Activated CD8-positive, alpha-beta memory T cell treated with anti-CD3 and anti-CD28 coated beads for 48 hours (primary cell): ENCODE data around the gene NRSN2.
"Not testable (repeated sequence)": the region's sequence is repeated elsewhere in the genome, so short reads cannot be mapped to it uniquely, and the experiment has no call there.

Source experiments
- DNase-seq, 3 experiments: peaks; one replicate each; pipeline ENCODE4 v3.0.0-alpha.2; 2020; ENCODE audit warnings: low read depth in 2 of 3, low spot score in 2 of 3

NRSN2 gene

GRCh38 chr20:325045-325888 lies 21.6 kb upstream of the NRSN2 start, which contains the start of gene SOX12:
Gene SOX12, plus strand, starts transcription at chr20:325552. Its CDS starts 373 bp downstream, at chr20:325925.
- DNase-seq = peak; percentile 94 to 96 (median 95)

DNA sequence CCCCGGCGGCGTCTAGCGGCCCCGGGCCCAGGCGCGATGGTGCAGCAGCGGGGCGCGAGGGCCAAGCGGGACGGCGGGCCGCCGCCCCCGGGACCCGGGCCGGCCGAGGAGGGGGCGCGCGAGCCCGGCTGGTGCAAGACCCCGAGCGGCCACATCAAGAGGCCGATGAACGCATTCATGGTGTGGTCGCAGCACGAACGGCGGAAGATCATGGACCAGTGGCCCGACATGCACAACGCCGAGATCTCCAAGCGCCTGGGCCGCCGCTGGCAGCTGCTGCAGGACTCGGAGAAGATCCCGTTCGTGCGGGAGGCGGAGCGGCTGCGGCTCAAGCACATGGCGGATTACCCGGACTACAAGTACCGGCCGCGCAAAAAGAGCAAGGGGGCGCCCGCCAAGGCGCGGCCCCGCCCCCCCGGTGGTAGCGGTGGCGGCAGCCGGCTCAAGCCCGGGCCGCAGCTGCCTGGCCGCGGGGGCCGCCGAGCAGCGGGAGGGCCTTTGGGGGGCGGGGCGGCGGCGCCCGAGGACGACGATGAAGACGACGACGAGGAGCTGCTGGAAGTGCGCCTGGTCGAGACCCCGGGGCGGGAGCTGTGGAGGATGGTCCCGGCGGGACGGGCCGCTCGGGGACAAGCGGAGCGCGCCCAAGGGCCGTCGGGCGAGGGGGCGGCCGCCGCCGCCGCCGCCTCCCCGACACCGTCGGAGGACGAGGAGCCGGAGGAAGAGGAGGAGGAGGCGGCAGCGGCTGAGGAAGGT lies 20.8 kb upstream of the NRSN2 start:
- peak in 2 of 3 experiments; percentile 26 to 45 for DNase-seq

DNA sequence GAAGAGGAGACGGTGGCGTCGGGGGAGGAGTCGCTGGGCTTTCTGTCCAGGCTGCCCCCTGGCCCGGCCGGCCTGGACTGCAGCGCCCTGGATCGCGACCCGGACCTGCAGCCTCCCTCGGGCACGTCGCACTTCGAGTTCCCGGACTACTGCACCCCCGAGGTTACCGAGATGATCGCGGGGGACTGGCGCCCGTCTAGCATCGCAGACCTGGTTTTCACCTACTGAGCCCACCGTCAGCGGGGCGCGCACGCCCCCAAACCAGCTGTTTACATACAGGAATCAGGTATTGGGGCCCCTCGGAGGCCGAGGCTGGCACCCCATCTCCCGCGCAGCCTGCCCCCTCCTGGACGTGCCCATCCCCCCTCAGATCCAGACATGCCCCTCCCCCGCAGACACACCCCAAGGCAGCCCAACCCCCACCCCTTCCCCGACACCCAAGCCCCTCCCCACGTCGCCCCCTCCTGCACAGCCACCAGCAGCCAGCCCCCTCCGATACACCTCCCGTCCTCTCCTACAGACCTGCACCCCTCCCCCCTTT lies 20.2 kb upstream of the NRSN2 start:
- no peak for DNase-seq

DNA sequence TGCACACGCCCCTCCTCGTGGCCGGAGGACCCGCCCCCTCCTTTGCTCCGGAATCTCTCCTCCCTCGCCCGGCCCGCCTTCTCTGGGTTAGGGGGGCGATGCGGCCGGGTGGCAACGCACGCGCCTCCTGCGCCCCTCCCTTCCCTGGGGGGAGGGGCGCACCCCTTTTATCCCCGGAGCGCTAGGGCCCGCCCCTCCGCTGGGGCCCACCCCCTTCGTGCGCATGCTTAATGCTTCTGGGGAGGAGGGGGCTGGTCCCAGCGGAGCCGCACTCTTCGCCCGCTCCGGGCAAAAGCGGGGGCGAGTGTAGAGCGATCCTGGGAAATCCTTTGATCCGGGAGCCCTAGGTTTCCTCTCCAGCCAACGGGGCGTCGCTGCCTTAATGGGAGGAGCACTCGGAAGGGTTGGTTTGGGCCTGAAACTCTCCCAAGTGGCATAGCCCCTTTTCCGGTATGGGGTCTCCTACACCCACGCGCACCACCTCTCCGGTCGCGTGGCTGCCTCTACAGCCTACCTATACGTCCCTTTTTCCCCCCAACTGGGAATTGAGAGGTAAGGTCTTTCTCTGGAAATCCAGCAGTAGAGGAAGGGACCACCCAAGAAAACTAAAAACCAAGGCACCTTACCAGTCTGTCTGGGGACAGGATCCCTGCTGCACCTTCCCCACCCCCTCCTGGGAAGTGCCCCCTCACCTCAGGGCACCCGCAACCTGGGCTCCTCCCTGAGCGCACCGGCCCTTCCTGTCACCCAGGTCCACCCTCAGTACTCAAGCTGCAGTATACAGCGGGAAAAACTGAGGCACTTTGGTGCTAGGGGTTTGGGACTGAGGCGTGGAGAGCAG lies 19.5 kb upstream of the NRSN2 start:
- peak; percentile 60 to 71 (median 63) for DNase-seq

- no peak for DNase-seq
Observed at GRCh38 chr20:328027-328974, 18.6 kb upstream of the NRSN2 start.

DNA sequence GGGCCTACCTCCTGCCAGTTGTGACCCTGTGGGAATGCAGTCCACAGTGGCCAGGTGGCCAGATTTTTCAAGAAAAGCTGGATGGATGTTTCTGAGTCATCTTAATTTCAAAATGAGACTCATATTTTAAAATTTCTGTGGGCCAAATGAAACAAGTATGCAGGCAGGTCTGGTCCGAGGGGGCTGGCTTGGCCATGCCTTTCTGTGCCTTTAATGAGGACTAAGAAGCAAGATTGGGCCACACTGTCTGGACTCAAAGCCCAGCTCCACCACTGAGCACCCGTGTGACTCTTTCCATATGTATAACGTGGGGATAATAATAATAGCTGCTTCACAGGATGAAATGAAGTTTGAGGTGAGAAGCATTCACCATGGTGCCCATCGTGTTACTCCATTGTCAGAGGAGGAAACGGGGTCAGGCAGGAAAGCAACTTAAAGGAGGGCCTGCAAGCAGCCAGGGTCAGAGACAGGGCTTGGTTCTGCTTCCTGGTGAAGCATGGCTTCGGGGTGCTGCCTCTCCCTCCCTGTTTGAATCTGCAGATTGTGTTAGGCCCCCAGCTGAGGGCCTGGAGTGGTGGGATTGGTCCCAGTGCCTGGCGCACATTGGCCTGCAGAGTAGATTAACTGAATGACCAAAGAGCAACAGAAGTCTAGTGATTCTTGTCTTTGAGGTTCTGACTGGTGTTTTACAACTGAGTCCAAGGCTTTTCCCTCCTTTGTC lies 17.8 kb upstream of the NRSN2 start:
- DNase-seq = no peak

DNA sequence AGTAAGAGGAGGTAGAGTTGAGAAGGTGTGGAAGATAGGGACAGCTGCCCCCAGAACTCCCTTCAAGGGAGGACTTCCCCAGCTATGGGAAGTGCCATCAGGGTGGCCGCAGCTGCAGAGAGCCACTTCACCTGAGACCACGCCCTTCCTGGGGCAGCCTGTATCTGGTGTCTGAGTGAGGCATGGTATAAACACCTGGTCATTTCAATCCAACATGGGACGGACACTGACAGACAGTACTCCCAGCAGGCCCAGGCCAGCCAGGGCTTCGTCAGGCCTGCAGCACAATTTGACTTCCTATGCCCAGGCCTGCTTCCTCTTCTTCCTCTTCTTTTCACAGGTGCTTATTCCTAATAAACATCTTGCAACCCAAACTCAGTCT lies 17.1 kb upstream of the NRSN2 start:
- no peak for DNase-seq

GRCh38 chr20:330233-331149 lies 16.4 kb upstream of the NRSN2 start:
- DNase-seq = no peak

DNA sequence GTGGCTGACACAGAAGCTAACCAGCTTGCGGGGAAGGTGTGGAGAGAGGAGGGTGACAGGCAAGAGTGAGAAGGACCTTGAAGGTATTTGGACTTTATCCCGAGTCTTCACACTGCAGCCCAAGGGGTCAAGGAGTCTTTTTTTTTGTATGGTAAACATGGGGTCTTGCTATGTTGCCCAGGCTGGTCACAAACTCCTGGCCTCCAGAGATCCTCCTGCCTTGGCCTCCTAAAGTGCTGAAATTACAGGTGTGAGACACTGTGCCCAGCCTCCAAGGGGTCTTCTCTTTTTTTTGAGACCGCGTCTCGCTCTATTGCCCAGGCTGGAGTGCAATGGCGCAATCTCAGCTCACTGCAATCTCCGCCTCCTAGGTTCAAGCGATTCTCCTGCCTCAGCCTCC lies 12.3 kb upstream of the NRSN2 start:
- no peak for DNase-seq

- DNase-seq = not testable (repeated sequence)
Observed at GRCh38 chr20:336040-336439, 10.9 kb upstream of the NRSN2 start.

DNA sequence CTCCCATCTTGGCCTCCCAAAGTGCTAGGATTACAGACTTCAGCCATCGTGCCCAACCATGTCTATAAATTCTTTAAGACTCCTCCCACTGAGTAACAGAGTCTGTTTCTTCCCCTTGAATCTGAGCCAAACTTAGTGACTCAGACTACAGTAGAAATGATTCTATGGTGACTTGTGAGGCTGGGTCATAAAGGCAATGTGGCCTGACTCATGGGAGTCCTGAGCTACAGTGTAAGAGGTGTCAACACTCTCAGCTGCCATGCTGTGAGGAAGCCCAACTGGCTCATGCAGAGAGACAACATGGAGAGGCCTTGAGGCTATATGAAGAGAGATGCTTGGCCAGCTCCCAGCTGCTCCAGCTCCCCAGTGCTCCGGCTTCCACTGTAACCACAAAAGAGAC lies 5.2 kb upstream of the NRSN2 start:
- no peak for DNase-seq

DNA sequence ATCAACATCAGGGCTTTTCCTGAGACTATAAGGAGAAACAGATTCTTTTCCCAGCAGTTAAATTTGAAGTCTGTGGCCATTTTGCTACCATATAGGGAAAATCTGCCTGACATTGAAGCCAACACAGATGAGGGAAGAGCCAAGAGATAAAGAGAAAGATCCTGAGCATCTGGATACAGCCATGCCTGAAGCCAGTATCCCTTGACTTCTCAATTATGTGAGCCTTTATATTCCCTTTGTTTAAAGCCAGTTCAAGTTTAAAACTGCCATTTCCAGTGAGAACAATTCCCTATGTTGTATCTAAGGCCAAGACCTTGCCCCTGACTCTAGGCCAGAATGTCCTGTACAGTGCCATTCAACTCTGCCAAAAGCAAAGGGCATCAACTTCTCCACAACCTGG lies 3.8 kb upstream of the NRSN2 start:
- no peak for DNase-seq

DNA sequence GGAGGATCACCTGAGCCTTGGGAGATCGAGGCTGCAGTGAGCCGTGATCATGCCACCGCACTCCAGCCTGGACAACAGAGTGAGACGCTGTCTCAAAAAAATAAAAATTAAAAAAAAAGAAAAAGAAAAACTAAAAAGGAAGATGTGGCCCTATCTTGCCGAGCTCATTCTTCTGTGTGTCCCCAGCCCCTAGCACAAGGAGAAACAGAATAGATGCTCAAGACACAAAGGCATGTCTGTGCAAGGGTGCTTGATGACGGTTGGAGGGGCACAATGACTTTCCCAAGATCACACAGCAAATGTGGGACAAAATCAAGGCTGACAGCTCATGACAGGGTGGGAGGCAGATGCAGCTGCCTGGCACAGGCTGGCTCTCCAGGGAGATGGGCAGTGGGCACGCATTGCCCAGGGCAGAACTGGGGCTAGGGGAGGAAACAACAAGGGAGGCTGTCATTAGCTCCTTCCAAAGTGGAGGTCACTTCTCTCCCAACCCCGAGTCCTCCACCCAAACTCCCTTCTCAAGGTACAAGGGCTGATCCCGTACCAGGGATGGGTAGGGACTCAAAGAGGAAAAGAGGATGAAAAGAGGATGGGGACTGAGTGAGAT lies 775 bp upstream of the NRSN2 start:
- DNase-seq = no peak

DNA sequence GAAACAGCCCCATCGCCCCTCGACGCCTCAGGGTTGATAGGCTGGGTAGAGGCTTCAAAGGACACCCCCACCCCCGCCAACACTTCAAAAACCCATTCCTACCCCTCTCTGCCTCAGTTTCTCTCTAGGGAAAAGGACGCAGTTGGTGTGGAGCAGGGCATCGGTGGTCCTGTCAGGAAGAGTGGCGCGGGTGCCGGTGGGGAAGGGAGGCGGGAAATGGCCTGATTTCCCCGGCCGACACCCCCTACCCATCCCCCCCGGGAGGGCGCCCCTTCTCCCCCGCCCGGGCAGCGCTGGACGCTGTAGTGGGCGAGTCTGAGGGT lies 367 bp downstream of the NRSN2 start:
- DNase-seq = no peak

GRCh38 chr20:347640-348484 lies 951 bp downstream of the NRSN2 start:
- DNase-seq = peak; percentile 49 to 60 (median 52)

- no peak for DNase-seq
Observed at GRCh38 chr20:348972-349841, 2.3 kb downstream of the NRSN2 start.
